ENCODE measurements around the gene NPLOC4. TPM values are rescaled to one million over a fixed set of nuclear protein-coding genes. Genes with fewer than 3 reads are reported as not detected.

The NPLOC4 gene
- total and polyA plus RNA-seq, 9 of the 15 experiments (the other 6 are each of a cell fraction or from before 2014, with no cell fraction given): 1.5 to 116 (median 64.5) TPM

DNA sequence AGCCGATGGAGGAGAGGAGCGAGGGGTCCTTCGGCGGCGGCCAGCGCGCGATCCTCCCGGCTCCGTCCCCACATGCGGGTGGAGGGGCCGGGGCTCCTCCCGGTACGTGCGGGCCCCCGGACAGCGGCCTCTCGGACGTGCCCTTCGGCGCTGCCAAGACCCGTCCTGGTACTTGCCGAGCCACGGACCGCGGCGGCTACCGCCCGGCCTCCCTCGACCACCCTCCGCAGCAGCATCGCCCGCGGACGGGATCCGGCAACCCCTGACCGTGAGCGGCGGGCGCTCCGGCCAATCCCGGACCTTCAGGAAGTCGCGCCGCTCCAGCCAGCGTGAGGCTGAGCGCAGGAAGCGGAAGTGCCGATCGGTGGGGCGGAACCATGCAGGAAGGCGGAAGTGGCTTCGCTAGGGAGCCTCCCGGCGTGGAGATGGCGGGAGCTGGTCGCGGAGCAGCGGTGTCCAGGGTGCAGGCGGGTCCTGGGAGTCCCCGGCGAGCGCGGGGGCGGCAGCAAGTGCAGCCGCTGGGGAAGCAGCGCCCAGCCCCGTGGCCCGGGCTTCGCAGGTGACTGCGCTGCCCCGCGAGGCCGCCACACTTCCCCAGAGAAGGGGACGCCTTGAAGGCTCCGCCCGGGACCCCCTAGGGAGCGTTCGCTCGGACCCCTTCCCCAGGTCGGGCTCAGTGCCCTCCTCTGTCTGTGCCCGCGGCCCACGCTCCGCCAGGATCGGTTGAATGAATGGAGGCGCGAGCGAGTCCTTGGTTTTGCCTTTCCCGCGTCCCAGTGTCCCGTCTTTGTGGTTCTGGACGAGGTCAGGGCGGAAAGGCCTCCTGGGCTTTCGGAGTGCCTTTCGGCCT is 29.7 kb upstream of the NPLOC4 start, which contains the start of the genes CCDC137 and OXLD1 (continued):
- TF ChIP-seq E2F4 (CRISPR knock-in tag; IDR thresholded peaks at IDR 0.05; ENCODE audit: low read depth): no peak
- TF ChIP-seq, protein P1, sequence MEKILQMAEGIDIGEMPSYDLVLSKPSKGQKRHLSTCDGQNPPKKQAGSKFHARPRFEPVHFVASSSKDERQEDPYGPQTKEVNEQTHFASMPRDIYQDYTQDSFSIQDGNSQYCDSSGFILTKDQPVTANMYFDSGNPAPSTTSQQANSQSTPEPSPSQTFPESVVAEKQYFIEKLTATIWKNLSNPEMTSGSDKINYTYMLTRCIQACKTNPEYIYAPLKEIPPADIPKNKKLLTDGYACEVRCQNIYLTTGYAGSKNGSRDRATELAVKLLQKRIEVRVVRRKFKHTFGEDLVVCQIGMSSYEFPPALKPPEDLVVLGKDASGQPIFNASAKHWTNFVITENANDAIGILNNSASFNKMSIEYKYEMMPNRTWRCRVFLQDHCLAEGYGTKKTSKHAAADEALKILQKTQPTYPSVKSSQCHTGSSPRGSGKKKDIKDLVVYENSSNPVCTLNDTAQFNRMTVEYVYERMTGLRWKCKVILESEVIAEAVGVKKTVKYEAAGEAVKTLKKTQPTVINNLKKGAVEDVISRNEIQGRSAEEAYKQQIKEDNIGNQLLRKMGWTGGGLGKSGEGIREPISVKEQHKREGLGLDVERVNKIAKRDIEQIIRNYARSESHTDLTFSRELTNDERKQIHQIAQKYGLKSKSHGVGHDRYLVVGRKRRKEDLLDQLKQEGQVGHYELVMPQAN (IDR thresholded peaks at IDR 0.05; ENCODE audit: borderline replicate concordance): peak; percentile 81; the same call in 1 of the 2 replicates
- TF ChIP-seq CGGBP1 (CRISPR knock-in tag; IDR thresholded peaks at IDR 0.05): 0 out of 2 replicates have a peak, but pooled peaks have one; percentile 60
- 0 out of 2 replicates have a peak, but pooled peaks have one; percentile 62 for TF ChIP-seq LCOR (CRISPR knock-in tag; IDR thresholded peaks at IDR 0.05)
- no peak for TF ChIP-seq RBM15 (IDR thresholded peaks at IDR 0.05; ENCODE audit: insufficient read depth, low read length)
- no peak for TF ChIP-seq ZFP36 (IDR thresholded peaks at IDR 0.05; ENCODE audit: low read depth, low read length, partially characterized antibody)
- TF ChIP-seq GTF2E2 (tag; IDR thresholded peaks at IDR 0.05): peak; percentile 86; the same call in 1 of the 2 replicates
- TF ChIP-seq RB1 (IDR thresholded peaks at IDR 0.05; ENCODE audit: low read depth): peak; percentile 83
- TF ChIP-seq PHF21A (IDR thresholded peaks at IDR 0.05; ENCODE audit: borderline replicate concordance, low read depth): no peak
- TF ChIP-seq TCF7 (IDR thresholded peaks at IDR 0.05; ENCODE audit: borderline replicate concordance): peak; percentile 36; the same call in 1 of the 2 replicates
- TF ChIP-seq CREB1 (IDR thresholded peaks at IDR 0.05): peak; percentile 45; the same call in 1 of the 2 replicates
- TF ChIP-seq CREB1 (CRISPR knock-in tag; IDR thresholded peaks at IDR 0.05): 0 out of 2 replicates have a peak, but pooled peaks have one; percentile 51
- TF ChIP-seq RBM25 (IDR thresholded peaks at IDR 0.05; ENCODE audit: low read depth, low read length, severe bottlenecking): peak; percentile 99
- TF ChIP-seq PHB (CRISPR knock-in tag; IDR thresholded peaks at IDR 0.05): peak; percentile 46; the same call in 1 of the 2 replicates
- TF ChIP-seq JUND (IDR thresholded peaks at IDR 0.05; ENCODE audit: borderline replicate concordance, low read depth, low read length): 0 out of 2 replicates have a peak, but pooled peaks have one; percentile 13
- TF ChIP-seq JUND (tag; IDR thresholded peaks at IDR 0.05; ENCODE audit: borderline replicate concordance, low read depth, low read length): no peak
- TF ChIP-seq SPI1 (IDR thresholded peaks at IDR 0.05; ENCODE audit: borderline replicate concordance, low read depth, low read length): peak; percentile 98
- no peak for TF ChIP-seq ZNF707 (CRISPR knock-in tag; conservative IDR thresholded peaks at IDR 0.05)
- no peak for TF ChIP-seq ARID3B (CRISPR knock-in tag; IDR thresholded peaks at IDR 0.05; ENCODE audit: borderline replicate concordance)
- TF ChIP-seq ZKSCAN1 (IDR thresholded peaks at IDR 0.05; ENCODE audit: low read depth, low read length): peak; percentile 13; the same call in 1 of the 2 replicates
- TF ChIP-seq PPARD (CRISPR knock-in tag; IDR thresholded peaks at IDR 0.05): no peak
- no peak for TF ChIP-seq SRSF1 (IDR thresholded peaks at IDR 0.05; ENCODE audit: low read depth, low read length)
- no peak for TF ChIP-seq CBFB (CRISPR knock-in tag; IDR thresholded peaks at IDR 0.05)

Data from K562 (cell line).